Mesodermal cell (in vitro differentiated cells): ENCODE data around the gene DAPP1.

ENCODE experiments used
- H3K27ac ChIP-seq: 2 replicates; pipeline ENCODE4 v1.7.0; 2013; ENCODE audit warnings: mild to moderate bottlenecking, low read depth, low read length, moderate library complexity; ENCODE audit not compliant: severe bottlenecking
- H3K36me3 ChIP-seq: 2 replicates; pipeline ENCODE4 v1.7.1; 2013; ENCODE audit warnings: mild to moderate bottlenecking, low read length, moderate library complexity; ENCODE audit not compliant: control insufficient read depth, insufficient read depth
- H3K4me1 ChIP-seq: one replicate; pipeline ENCODE4 v1.7.1; 2013; ENCODE audit warnings: mild to moderate bottlenecking, low read length; ENCODE audit not compliant: insufficient read depth, control insufficient read depth, poor library complexity, severe bottlenecking
- H3K4me3 ChIP-seq: 2 replicates; pipeline ENCODE4 v1.7.0; 2013; ENCODE audit warnings: low read length, control low read depth, mild to moderate bottlenecking; ENCODE audit not compliant: insufficient read depth, poor library complexity, severe bottlenecking; ENCODE audit errors: extremely low read depth
- H3K9me3 ChIP-seq: 2 replicates; pipeline ENCODE4 v1.7.1; 2013; ENCODE audit warnings: mild to moderate bottlenecking, low read length, moderate library complexity; ENCODE audit not compliant: control insufficient read depth
- WGBS, 2 experiments: methylation state at CpG; one replicate each; pipeline ENCODE4 v1.1.5; 2013; ENCODE audit warnings: missing lambda C conversion rate in 2 of 2; ENCODE audit not compliant: insufficient coverage in 2 of 2; 5-methylcytosine and 5-hydroxymethylcytosine counted together

The DAPP1 gene

GRCh38 chr4:99894161-99894997 is 77.8 kb downstream of the DAPP1 start, which contains the start of gene LAMTOR3:
Gene LAMTOR3 (minus strand): TSS chr4:99894427. CDS start chr4:99893963, 464 bp downstream.
- H3K4me1 ChIP-seq: no peaks in the 10 kb centered on the region
- peak within 1 kb of the TSS; percentile 75 for H3K4me3 ChIP-seq
- no peaks in the 10 kb centered on the region for H3K9me3 ChIP-seq
- peaks cover 4% of the 10 kb centered on the region for H3K36me3 ChIP-seq
- WGBS, 2 experiments: 0% methylated on average over 3 to 7 of the region's 40 CpGs
- H3K27ac ChIP-seq: peak within 1 kb of the TSS; percentile 79

GRCh38 chr4:99894998-99895397 is 78.4 kb downstream of the DAPP1 start:
- H3K36me3 ChIP-seq: peaks cover 4% of the 10 kb centered on the region
- no peaks in the 10 kb centered on the region for H3K9me3 ChIP-seq
- H3K4me1 ChIP-seq: no peaks in the 10 kb centered on the region
- peak overlapping the region; percentile 75 for H3K4me3 ChIP-seq
- no peak overlapping the region for H3K27ac ChIP-seq
- WGBS, 2 experiments: 93 to 96% methylated on average over 7 to 8 of the region's 16 CpGs

GRCh38 chr4:99915449-99915848 is 98.8 kb downstream of the DAPP1 start:
- Histone ChIP-seq H3K9me3 (peaks cover 2% of the 10 kb centered on the region), H3K4me1 (no peaks in the 10 kb centered on the region), H3K36me3 (peaks cover 50% of the 10 kb centered on the region), H3K4me3 (no peak overlapping the region), H3K27ac (no peak overlapping the region)
- WGBS, 2 experiments: 91% methylated on average over 1 of the region's 2 CpGs; no CpG with 5 or more reads in 1 of the 2 experiments

GRCh38 chr4:99917575-99917974 is 100.9 kb downstream of the DAPP1 start:
- Histone ChIP-seq H3K36me3 (peaks cover 54% of the 10 kb centered on the region), H3K9me3 (peaks cover 2% of the 10 kb centered on the region), H3K4me1 (no peaks in the 10 kb centered on the region), H3K4me3 (no peak overlapping the region), H3K27ac (no peak overlapping the region)
- WGBS, 2 experiments: 100% methylated on average over 1 of the region's 3 CpGs; no CpG with 5 or more reads in 1 of the 2 experiments

- H3K36me3 ChIP-seq: peaks cover 47% of the 10 kb centered on the region
- no CpG with 5 or more reads among the region's 2 CpGs for WGBS, 2 experiments
- peaks cover 2% of the 10 kb centered on the region for H3K9me3 ChIP-seq
- H3K4me3 ChIP-seq: no peak overlapping the region
- no peaks in the 10 kb centered on the region for H3K4me1 ChIP-seq
- H3K27ac ChIP-seq: no peak overlapping the region
Observed at GRCh38 chr4:99918656-99919055, 102.0 kb downstream of the DAPP1 start.
